ENCODE measurements around the gene SPSB4. TPM values are rescaled to one million over a fixed set of nuclear protein-coding genes. Genes with fewer than 3 reads are reported as not detected.

Gene SPSB4
- total RNA-seq, 2 experiments from 2014 or later, result not detected

GRCh38 chr3:141045849-141046248, 5.3 kb upstream of the SPSB4 start:
- TF ChIP-seq EZH2phosphoT487 (IDR thresholded peaks at IDR 0.05; ENCODE audit: borderline replicate concordance, low read depth, low read length) (no peak), CTCF (conservative IDR thresholded peaks at IDR 0.05; ENCODE audit: low read length) (no peak)
- ChIA-PET POLR2A (interaction anchor here (1.4 kb wide), 2 partner anchors 11 to 24 kb away, joined by 3 to 4 read pairs; no protein-coding TSS in a partner anchor), CTCF (ENCODE audit: unreplicated experiment) (no interaction called here)
- no peaks in the 10 kb centered on the region for H3K4me1 ChIP-seq (ENCODE audit: insufficient read depth, low read length, poor library complexity, severe bottlenecking)
- no peak overlapping the region for H2AFZ ChIP-seq (ENCODE audit: low read length)
- H3K9me3 ChIP-seq (ENCODE audit: low read length), result no peaks in the 10 kb centered on the region
- no peaks in the 10 kb centered on the region for H3K79me2 ChIP-seq (ENCODE audit: insufficient read depth, low read depth, low read length)
- H3K9me2 ChIP-seq (ENCODE audit: insufficient read depth, low read length), result 0 out of 2 replicates have a peak, but pooled peaks cover 3% of the 10 kb centered on the region
- no peak overlapping the region for H3K4me3 ChIP-seq (ENCODE audit: low read depth, low read length, poor library complexity, severe bottlenecking)
- no peak for DNase-seq (ENCODE audit: low spot score)
- H3K36me3 ChIP-seq (ENCODE audit: insufficient read depth, low read length), result no peaks in the 10 kb centered on the region
- BruUV-seq (replicated peaks), result no TSS peak
- no peak overlapping the region for H3K27ac ChIP-seq (ENCODE audit: low read depth, low read length, poor library complexity, severe bottlenecking)
- no peak overlapping the region for H3K4me2 ChIP-seq (ENCODE audit: low read length)
- H4K20me1 ChIP-seq (ENCODE audit: insufficient read depth, low read length), result no peaks in the 10 kb centered on the region
- intact Hi-C loops (cut with micrococcal nuclease; ENCODE audit: unreplicated experiment), result no loop called here

GRCh38 chr3:141047168-141047567, 4.0 kb upstream of the SPSB4 start:
- Histone ChIP-seq H3K9me3 (ENCODE audit: low read length) (no peaks in the 10 kb centered on the region), H3K4me1 (ENCODE audit: insufficient read depth, low read length, poor library complexity, severe bottlenecking) (no peaks in the 10 kb centered on the region), H3K36me3 (ENCODE audit: insufficient read depth, low read length) (no peaks in the 10 kb centered on the region), H3K4me2 (ENCODE audit: low read length) (no peak overlapping the region), H3K9me2 (ENCODE audit: insufficient read depth, low read length) (0 out of 2 replicates have a peak, but pooled peaks cover 3% of the 10 kb centered on the region), H3K27ac (ENCODE audit: low read depth, low read length, poor library complexity, severe bottlenecking) (no peak overlapping the region), H4K20me1 (ENCODE audit: insufficient read depth, low read length) (no peaks in the 10 kb centered on the region), H3K79me2 (ENCODE audit: insufficient read depth, low read depth, low read length) (no peaks in the 10 kb centered on the region), H2AFZ (ENCODE audit: low read length) (no peak overlapping the region), H3K4me3 (ENCODE audit: low read depth, low read length, poor library complexity, severe bottlenecking) (no peak overlapping the region)
- intact Hi-C loops (cut with micrococcal nuclease; ENCODE audit: unreplicated experiment), result no loop called here
- CTCF ChIA-PET (ENCODE audit: unreplicated experiment), result no interaction called here
- no peak for TF ChIP-seq EZH2phosphoT487 (IDR thresholded peaks at IDR 0.05; ENCODE audit: borderline replicate concordance, low read depth, low read length)
- no peak for TF ChIP-seq CTCF (conservative IDR thresholded peaks at IDR 0.05; ENCODE audit: low read length)
- DNase-seq (ENCODE audit: low spot score), result no peak
- POLR2A ChIA-PET, result no interaction called here
- BruUV-seq (replicated peaks), result no TSS peak

GRCh38 chr3:141049681-141050080, 1.5 kb upstream of the SPSB4 start:
- Histone ChIP-seq H3K4me1 (ENCODE audit: insufficient read depth, low read length, poor library complexity, severe bottlenecking) (no peaks in the 10 kb centered on the region), H3K4me2 (ENCODE audit: low read length) (no peak overlapping the region), H3K9me2 (ENCODE audit: insufficient read depth, low read length) (no peaks in the 10 kb centered on the region), H3K27ac (ENCODE audit: low read depth, low read length, poor library complexity, severe bottlenecking) (no peak overlapping the region), H3K36me3 (ENCODE audit: insufficient read depth, low read length) (no peaks in the 10 kb centered on the region), H3K9me3 (ENCODE audit: low read length) (no peaks in the 10 kb centered on the region), H3K79me2 (ENCODE audit: insufficient read depth, low read depth, low read length) (no peaks in the 10 kb centered on the region), H3K4me3 (ENCODE audit: low read depth, low read length, poor library complexity, severe bottlenecking) (no peak overlapping the region), H2AFZ (ENCODE audit: low read length) (no peak overlapping the region), H4K20me1 (ENCODE audit: insufficient read depth, low read length) (no peaks in the 10 kb centered on the region)
- no TSS peak for BruUV-seq (replicated peaks)
- TF ChIP-seq CTCF (conservative IDR thresholded peaks at IDR 0.05; ENCODE audit: low read length) (peak; percentile 46), EZH2phosphoT487 (IDR thresholded peaks at IDR 0.05; ENCODE audit: borderline replicate concordance, low read depth, low read length) (no peak)
- intact Hi-C loops (cut with micrococcal nuclease; ENCODE audit: unreplicated experiment), result no loop called here
- CTCF ChIA-PET (ENCODE audit: unreplicated experiment), result no interaction called here
- no peak for DNase-seq (ENCODE audit: low spot score)
- POLR2A ChIA-PET, result interaction anchor here (1.1 kb wide), 1 partner anchor 10 kb away, joined by 3 read pairs; no protein-coding TSS in a partner anchor
